NCI-H748 (cell line): ENCODE measurements around the gene ACADL.

Experiments used
- DNase-seq: peaks from one replicate; lab custom pipeline; 2025; ENCODE audit not compliant: unreplicated experiment; lab: John Stamatoyannopoulos, UW

The ACADL gene

GRCh38 chr2:210224941-210225672, at the start of gene ACADL:
Gene ACADL (minus strand): TSS chr2:210225447. CDS start chr2:210225263, 184 bp downstream.
- DNase-seq: peak; percentile 78

GRCh38 chr2:210271300-210271699, 46.1 kb upstream of the ACADL start:
- DNase-seq: no peak

- DNase-seq: no peak
Observed at GRCh38 chr2:210269148-210269547, 43.9 kb upstream of the ACADL start.

- no peak for DNase-seq
Observed at GRCh38 chr2:210268281-210268680, 43.0 kb upstream of the ACADL start.

- DNase-seq: no peak
Observed at GRCh38 chr2:210267698-210268097, 42.5 kb upstream of the ACADL start.

GRCh38 chr2:210264282-210264681, 39.0 kb upstream of the ACADL start:
- no peak for DNase-seq

- DNase-seq: no peak
Observed at GRCh38 chr2:210263841-210264240, 38.6 kb upstream of the ACADL start.

- no peak for DNase-seq
Observed at GRCh38 chr2:210262036-210262435, 36.8 kb upstream of the ACADL start.

- DNase-seq: no peak
Observed at GRCh38 chr2:210259687-210260086, 34.4 kb upstream of the ACADL start.

- DNase-seq: no peak
Observed at GRCh38 chr2:210252699-210253606, 27.7 kb upstream of the ACADL start.

GRCh38 chr2:210250622-210251021, 25.4 kb upstream of the ACADL start:
- no peak for DNase-seq

GRCh38 chr2:210233487-210233886, 8.2 kb upstream of the ACADL start:
- DNase-seq: no peak

- no peak for DNase-seq
Observed at GRCh38 chr2:210230984-210231383, 5.7 kb upstream of the ACADL start.

GRCh38 chr2:210230518-210230917, 5.3 kb upstream of the ACADL start:
- DNase-seq: no peak

GRCh38 chr2:210228586-210228985, 3.3 kb upstream of the ACADL start:
- no peak for DNase-seq

GRCh38 chr2:210227290-210228088, 2.2 kb upstream of the ACADL start:
- no peak for DNase-seq

- DNase-seq: no peak
Observed at GRCh38 chr2:210226223-210226622, 976 bp upstream of the ACADL start.

GRCh38 chr2:210224591-210224940, 681 bp downstream of the ACADL start:
- peak; percentile 58 for DNase-seq

- no peak for DNase-seq
Observed at GRCh38 chr2:210215120-210215519, 10.1 kb downstream of the ACADL start.

- DNase-seq: no peak
Observed at GRCh38 chr2:210210185-210210584, 15.1 kb downstream of the ACADL start.

- DNase-seq: no peak
Observed at GRCh38 chr2:210207929-210208328, 17.3 kb downstream of the ACADL start.
